ENCODE data around the gene SIPA1.

SIPA1 gene

DNA sequence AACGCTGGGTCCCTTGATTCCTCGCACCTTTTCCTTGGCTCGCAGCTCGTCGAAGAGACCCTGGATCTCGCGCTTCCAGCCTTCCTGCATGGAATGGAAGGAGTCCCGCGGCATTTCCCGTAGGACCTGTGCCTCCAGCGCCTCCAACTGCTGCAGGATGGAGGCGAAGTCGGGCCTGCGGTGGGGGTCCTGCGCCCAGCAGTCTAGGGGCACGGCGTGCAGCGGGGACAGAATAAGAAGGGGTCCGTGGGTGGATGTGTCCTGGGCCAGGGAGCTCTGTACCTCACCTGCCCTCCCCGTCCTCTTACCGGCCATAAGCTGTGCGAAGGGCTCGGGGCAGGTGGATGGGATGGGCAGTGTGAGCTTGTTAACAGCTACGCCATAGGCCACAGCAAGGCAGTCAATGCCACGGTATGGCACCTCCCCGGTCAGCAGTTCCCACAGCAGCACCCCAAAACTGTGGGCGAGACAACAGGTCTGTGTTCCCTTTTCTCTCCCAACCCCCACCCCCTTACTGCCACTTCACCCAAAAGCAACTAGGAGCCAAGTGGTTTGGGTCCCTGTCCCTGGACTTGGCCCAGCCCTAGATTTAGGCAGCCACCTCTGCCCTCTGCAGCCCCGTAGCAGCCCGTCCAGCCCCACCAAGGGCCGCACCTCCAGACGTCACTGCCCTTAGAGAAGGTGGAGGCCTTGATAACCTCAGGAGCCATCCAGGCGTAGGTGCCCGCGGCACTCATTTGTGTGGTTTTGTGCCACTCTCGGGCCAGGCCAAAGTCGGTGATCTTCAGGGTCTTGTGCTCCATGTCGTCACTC, 30.1 kb upstream of the SIPA1 start:
- no peak for DNase-seq (ENCODE audit: low read depth, low spot score)

DNA sequence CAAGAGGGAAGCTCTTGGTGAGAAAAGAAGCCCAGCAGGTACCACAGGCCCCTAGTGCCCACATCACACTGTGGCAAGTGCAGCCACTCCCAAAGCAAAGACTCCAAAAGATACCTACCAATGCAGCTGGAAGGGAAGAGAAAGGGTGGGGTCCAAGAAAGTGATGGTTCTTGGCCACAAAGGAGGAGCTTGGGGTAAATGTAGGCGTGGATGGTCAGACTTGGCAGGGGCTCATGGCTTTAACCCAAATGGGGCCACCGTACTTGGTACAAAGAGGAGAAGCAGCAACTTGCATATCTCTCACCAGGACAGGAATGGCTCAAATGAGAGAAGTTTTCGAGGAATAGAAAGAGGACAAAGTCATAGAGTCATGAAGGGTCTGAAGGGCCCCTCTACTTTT, 28.7 kb upstream of the SIPA1 start:
- no peak for DNase-seq (ENCODE audit: low read depth, low spot score)

DNA sequence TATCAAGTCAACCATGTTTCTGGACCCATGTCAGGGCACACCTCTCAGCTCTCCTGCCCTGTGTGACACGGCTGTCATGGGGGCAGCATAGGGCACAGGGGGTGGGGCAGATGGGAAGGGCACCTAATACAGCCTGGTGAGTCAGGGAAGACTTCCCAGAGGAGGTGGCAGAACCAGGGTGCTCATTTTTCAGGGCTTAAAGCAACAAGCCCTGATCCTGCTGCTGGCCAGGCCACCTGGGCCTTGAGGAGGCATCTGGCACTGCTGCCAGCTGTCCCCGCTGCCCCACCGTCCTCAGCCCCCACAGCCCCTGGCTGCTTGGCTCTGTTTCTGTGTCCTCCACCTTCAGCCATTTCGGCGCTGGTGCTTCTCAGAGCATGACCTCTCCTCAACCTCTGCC, 28.2 kb upstream of the SIPA1 start:
- DNase-seq (ENCODE audit: low read depth, low spot score): no peak

DNA sequence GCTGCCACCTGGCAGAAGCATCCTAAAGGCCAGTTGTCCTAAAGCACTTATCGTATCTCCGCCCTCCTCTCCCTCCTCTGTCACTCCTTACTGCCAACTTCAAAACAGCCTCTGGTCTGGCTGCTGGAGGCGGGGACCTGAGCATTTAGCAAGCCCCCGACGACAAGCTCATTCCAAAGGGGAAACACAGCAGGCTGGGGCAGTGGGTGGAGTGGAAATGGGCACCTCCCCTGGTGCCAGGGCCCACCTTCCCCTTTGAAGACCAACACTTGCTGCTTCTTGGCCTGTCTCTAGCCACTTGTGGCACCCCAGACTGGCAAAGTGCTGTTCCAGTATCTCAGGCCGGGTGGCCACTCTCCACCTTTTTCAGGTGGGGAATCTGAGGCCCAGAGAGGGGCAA, 27.5 kb upstream of the SIPA1 start:
- DNase-seq (ENCODE audit: low read depth, low spot score): no peak

DNA sequence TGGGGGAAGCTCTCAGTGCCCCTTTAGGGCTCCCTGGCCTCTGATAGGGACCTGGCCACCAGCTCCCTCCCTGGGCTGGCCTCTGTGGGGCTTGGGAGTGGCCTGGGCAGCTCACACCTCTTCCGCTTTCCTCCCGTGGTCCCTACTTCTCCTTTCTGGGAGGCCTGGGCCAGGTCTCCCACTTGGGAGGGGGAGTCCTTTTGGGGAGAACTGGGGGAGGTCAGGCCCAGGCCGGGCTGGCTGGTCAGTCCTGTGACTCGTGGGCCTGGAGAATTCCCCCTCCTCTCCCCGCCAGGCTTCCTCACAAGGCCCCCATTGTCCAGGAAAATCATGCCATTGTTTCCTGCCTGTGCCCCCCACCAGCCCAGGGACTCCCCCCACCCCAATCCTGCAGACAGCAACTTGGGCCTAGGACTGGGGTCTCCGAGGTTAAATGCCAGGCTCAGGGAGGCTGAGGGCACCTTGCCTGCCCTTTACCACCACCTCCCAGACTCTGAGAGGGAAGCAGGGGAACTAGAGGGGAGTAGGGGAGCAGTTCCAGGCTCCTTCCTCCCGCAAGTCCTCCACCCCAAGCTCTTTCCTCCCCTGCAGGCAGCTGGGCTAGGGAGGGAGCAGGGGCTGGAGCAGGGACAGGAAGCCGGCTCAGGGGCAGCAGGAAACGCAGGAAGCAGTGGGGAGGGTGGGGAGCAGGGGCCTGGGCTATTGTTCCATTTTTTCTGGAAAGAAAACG, 26.7 kb upstream of the SIPA1 start:
- no peak for DNase-seq (ENCODE audit: low read depth, low spot score)

DNA sequence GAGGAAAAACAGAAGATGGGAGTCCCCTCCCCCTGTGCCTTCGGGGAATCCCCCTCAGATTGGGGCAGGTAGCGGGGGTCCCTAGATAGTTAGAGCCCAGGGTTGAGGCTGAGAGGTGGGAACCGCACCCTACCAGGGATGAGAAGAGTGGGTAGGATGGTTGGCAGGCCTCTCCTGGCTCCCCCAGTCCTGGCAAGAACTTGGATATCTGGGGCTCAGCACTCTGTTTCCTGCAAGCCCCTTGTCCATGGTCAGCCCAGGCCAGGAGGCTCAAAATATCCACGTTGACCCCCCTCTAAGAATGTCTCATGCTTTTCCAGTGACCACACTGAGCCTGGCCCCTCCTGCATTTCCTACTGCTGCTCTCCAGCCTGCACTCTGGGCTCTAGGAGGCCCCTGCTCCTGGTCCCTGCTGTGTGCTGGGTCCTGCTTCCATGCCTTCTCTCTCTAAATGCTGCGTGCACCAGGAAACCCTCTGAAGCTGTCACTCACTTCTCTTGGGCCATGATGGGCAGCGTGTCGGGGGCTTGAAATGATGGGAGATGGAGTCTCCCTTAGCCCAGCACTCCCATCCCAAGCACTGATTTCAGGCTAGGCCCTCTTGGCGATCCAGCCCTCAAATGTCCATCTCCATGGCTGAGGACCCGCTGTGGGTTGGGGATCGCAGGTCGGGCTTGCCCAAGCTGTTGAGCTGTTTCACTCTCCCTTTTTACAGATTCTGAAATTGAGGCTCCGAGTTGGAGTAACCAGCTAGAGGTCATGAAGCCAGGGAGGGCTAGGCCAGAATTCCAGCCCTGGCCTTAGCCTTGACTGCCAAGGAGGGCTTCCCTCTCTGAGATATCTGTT, 25.9 kb upstream of the SIPA1 start:
- no peak for DNase-seq (ENCODE audit: low read depth, low spot score)

DNA sequence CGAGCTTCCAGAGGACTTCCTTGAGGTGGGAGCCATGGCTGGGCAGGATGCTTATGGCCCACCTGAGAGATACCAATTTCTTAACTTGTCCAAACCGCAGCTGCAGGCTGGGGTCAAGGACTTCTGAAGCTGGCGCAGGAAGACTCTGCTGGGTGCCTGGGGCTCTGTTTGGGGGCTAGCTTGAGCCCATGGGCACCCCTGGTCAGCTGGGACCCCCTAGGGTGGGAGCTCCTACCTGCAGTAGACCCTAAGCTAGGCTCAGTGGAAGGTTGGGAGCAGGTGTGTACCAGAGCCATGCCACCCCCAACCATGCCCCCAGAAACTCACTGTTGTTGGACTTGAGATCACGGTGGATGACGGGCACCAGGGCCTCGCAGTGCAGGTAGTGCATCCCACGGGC, 25.2 kb upstream of the SIPA1 start:
- no peak for DNase-seq (ENCODE audit: low read depth, low spot score)

DNA sequence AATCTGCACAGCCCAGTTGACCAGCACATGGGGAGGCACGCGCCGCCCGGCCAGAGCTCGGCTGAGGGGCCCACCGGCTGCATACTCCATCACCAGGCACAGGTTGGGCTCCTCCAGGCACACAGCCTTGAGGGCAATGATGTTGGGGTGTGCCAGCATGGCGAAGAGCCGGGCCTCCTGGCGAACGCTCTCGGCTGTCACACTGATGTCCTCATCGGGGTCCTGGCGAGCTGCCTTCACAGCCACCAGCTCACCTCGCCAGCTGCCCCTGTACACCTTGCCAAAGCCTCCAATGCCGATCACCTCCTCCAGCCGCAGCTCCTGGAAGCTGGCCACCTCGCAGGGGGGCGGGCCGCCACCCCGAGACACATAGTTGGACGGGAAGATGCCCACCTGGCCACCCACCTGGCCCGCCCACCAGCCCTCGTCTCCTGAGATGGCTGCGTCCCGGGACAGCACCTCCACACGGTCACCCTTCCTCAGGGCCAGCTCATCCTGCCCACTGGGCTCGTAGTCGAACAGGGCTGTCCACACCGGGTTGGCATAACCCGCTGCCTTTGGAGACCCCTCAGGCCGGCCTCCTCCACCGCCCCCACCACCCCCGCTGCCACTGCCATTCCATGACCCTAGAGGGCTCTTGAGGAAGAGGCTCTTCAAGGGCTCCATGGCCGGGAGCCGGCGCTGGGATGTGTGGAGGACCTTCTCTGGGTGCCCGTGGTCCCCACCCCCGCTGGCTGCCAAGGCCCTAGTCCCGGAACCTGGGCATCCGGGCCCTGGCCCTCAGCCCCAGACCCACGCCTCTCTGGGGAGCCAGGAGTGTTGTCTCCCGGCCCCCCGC, 24.6 kb upstream of the SIPA1 start:
- DNase-seq (ENCODE audit: low read depth, low spot score): no peak

DNA sequence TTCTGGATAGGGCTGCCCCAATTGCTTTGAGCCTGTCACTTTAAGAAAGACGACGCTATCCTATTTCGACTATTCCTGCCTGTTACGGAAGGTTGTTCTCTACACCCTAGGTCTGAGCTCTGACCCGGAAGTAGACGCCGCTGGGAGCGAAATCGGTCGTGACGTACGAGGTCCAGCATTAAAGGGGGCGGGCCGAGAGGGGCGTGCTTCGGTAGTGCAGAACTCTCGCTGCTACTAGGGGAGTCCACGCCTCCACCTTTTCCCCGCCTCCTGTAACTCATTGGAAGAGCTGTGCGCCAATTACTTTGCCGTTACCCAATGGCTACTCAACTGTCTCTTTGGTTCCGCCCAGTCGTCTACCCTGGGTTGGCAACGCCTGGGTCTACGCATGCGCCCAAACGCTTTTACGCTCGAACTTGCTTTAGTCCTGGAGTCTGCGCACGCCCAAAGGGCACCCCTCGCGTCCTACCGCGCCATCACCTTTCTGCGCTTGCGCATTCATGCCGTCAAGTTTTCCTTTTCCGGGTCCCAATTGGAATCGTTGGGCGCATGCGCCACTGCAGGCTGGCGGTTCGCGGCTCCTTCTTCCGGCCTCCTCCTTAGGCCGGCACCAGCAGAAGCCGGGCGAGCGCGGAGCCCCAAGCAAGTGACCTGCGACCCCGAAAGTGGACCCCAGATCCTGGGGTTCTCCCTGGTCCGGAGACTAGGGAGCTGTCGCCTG, 22.5 kb upstream of the SIPA1 start, which contains the start of gene PCNX3:
PCNX3 (plus strand) TSS at position 548 of the 721 bp plus-strand sequence. CDS start 536 bp downstream, outside the sequence.
- DNase-seq (ENCODE audit: low read depth, low spot score): peak; percentile 99

DNA sequence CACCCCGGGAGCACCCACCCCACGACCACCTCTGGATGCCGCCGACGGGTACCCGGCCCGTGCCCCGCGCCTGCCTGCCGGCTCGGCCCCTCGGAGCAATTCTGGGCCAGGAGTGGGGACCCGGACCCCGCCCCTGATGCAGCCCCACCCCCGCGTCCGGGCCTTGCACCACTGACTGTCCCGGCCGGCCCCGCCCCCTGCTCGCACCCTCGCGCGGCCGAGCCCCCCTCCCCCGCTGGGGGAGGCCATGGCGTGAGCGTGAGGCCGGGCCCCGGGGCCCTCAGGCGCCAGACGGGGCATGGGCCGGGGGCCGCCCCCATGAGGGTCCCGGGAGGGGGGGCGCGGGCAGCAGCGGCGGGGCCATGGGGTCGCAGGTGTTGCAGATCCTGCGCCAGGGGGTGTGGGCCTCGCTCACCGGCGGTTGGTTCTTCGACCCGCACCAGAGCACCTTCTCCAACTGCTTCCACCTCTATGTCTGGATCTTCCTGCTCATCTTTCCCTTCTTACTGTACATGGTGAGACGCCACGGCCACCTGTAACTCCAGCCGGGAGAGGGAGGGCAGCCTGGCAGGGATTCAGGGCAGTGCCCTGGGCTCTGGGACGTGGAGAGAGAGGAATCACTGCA, 21.8 kb upstream of the SIPA1 start:
- DNase-seq (ENCODE audit: low read depth, low spot score): no peak

DNA sequence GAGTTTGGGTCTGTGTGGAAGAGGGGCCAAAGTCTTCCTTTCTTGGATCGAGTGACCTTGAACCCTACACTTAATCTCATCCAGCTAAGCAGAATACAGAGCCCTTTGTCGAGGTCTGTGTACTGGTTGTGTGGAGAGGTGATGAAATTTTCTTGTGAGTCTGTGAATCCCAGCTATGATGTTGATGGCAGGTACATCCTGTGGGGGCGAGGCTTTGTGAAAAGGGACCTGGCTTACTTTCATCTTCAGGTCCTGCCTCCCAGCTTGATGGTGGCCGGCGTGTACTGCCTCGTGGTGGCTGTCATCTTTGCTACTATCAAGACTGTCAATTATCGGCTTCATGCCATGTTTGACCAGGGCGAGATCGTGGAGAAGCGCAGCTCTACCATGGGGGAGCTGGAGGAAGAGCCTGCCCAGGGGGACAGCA, 21.3 kb upstream of the SIPA1 start:
- DNase-seq (ENCODE audit: low read depth, low spot score): no peak

DNA sequence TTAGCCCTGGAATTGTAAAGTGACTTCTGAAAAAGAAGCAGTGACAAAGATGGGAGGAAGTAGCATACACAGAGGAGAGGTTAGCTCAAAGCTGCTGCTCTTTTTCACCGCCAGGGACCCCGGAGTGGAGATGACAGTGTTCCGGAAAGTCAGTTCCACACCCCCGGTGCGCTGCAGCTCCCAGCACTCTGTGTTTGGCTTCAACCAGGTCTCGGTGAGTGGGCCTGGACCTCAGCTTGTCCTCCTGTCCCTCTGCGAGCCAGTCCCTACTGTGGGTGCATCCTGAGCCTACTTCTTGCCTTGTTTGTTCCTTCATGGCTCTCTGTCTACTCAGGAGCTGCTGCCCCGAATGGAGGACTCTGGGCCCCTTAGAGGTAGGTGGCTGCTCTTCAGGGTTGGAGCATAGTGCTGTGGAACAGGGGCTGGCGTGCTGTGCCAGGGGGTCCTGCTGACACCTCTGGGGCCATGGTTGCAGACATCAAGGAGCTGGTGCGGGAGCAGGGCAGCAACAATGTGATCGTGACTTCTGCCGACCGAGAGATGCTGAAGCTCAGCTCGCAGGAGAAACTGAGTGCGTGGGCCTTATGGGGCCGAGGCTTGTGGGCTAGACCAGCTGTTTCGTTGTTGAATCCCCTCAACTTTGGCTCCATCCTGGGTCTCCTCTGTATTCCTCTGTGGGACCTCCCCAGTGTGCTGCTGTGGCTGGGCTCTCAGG, 20.6 kb upstream of the SIPA1 start:
- no peak for DNase-seq (ENCODE audit: low read depth, low spot score)

DNA sequence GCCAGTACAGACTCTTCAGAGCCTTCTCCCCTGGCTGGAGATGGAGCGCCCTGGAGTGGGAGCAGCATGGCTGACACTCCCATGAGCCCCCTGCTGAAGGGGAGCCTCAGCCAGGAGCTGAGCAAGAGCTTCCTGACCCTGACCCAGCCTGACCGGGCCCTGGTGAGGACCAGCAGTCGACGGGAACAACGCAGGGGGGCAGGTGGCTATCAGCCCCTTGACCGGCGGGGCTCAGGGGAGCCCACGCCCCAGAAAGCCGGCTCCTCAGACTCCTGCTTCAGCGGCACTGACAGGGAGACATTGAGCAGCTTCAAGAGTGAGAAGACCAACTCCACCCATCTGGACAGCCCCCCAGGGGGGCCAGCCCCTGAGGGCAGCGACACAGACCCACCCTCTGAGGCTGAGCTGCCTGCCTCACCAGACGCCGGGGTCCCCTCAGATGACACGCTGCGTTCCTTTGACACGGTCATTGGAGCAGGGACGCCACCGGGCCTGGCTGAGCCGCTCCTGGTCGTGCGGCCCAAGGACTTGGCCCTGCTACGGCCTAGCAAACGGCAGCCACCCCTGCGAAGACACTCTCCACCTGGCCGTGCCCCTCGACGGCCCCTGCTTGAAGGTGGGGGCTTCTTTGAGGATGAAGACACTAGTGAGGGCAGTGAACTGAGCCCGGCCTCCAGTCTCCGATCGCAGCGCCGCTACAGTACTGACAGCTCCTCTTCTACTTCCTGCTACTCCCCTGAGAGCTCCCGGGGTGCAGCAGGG, 19.7 kb upstream of the SIPA1 start:
- no peak for DNase-seq (ENCODE audit: low read depth, low spot score)

DNA sequence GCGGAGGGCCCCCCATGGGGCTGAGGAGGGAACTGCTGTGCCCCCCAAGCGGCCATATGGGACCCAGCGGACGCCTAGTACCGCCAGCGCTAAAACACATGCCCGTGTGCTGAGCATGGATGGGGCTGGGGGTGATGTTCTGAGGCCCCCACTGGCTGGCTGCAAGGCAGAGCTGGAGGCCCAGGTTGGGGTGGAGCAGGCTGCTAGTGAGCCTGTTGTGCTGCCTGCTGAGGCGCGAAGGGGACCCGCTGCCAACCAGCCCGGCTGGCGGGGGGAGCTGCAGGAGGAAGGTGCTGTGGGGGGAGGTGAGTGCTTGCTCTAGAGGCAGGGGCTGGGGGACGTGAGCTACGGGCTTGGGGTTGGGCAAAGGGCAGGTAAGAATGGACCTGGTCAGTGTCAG, 19.1 kb upstream of the SIPA1 start:
- DNase-seq (ENCODE audit: low read depth, low spot score): no peak

DNA sequence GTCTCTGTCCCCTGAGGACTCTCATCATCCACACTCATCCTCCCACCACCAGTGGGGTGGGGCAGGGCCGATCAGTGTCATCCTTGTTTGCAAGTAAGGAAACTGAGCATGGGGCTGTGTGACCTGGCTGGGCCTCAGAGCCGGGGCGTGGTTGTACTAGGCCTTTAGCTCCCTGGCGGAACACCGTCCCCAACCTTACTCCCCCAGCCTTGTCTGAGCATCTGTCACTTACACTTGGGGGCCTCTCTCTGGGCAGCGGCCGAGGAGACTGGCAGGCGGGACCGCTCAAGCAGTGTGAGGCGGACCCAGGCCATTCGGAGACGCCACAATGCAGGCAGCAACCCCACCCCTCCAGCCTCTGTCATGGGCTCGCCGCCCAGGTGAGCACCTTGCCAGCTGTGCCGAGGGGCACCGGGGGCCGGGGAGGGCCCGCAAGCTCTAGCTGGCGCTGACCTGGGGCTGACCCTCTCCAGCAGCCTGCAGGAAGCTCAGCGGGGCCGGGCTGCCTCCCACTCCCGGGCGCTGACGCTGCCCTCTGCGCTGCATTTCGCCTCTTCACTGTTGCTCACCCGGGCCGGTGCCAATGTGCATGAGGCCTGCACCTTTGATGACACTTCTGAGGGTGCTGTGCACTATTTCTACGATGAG, 18.5 kb upstream of the SIPA1 start:
- DNase-seq (ENCODE audit: low read depth, low spot score): no peak

DNA sequence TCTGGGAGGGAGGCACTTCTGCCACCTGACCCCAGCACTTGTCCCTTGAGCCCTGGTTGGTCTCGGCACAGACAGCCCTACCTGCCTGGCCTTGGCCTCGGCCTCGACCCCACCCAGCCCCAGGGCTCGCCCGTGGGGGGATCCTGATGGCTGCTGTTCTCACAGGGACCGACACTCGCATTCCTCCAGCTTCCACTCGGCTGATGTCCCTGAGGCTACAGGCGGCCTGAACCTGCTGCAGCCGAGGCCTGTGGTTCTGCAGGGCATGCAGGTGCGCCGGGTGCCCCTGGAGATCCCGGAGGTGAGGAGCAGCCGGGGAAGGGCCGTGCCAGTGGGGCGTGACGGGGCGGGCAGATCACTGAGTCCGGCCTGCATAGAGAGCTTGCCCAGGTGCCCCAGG, 17.2 kb upstream of the SIPA1 start:
- DNase-seq (ENCODE audit: low read depth, low spot score): no peak

DNA sequence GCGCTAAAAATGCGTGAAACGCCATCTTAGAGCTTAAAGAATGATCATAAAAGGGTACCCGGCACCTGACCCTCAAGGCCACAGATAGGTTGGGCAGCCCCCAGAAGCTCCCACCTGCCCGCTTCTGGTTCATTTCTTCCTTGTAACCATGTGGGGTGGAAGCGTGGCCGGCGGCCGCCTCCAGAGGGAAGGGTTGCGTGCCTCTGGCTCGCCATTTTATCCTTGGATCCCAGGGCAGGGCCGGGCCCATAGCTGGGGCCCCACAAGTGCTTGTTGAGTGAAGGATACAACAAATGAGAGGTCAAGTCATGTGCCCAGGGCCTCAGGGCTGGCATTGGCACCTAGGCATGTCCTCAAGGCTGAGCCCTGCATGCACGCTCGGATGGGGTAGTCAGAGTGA, 16.4 kb upstream of the SIPA1 start:
- DNase-seq (ENCODE audit: low read depth, low spot score): no peak

DNA sequence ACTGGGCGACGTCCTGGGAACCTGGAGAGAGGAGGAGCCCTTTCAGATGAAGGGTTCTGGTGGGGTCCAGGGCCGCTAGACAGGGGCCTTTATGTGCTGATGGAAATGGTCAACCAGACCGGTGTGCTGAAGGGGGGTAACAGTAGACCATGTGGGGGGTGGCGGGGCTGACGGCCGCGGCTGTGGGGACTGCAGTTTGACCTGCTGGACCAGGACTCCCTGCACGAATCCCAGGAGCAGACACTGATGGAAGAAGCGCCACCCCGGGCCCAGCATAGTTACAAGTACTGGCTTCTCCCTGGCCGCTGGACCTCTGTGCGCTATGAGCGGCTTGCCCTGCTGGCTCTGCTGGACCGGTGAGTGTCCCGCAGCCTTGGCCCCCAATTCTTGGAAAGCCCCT, 15.9 kb upstream of the SIPA1 start:
- DNase-seq (ENCODE audit: low read depth, low spot score): no peak

All from iPS DF 19.7 (cell line).